Caki2 (cell line): ENCODE measurements around the gene TRIO. TPM values are rescaled to one million over a fixed set of nuclear protein-coding genes. Genes with fewer than 3 reads are reported as not detected.

Source experiments
- DNase-seq: peaks from one replicate; pipeline ENCODE4 v3.0.0-alpha.2; 2015; ENCODE audit warnings: low read depth
- in situ Hi-C: cut with HindIII; loops from 2 replicates; pipeline ENCODE4 v1.10.0; 2016; ENCODE audit warnings: low sequenced_read_pairs, low pct_unique_long_range_greater_than_20kb, mixed read lengths
- total RNA-seq: library from RNA; depleted of rRNA; stranded (reverse); fragments of >200 nt; shearing (Covaris generic); gene quantifications from 2 replicates; pipeline ENCODE4 v1.2.3, GENCODE V29; 2014; ENCODE audit warnings: low replicate concordance

Gene TRIO
- total RNA-seq, 1 experiment from 2014 or later, result 52.3 TPM

DNA sequence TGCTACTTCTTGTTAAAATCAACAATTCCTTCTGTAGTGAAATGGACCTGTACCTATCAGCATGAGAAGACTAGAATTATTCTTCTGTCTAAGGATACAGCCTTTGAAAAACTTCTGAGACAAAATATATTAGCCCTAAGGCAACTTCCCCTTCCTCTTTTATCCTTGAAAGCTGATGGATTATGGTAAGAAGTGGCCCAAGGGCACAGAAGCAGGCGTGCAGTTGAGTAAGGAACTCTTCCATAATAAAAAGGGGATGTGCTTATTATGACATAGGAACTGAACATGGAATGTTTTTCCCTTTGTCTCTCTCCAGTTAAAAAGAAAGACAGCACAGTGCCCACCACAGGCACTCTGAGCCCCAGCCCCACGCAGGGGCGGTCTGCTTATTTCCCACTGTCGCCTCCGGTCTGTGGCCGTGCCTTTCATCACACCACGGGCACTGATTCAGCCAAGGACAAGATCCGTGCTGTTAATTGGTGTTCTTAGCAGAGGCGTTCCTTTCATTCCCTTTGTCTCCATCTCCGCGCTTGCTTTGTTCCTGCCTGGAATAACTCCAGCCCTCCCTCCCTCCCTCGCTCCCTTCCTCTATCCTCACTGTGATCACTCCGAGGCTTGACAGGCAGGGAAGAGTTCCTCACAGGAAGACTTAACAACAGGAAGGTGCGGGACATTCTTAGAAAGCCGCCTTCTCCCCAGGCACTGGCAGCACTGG, 302.6 kb downstream of the TRIO start:
- no peak for DNase-seq
- in situ Hi-C loops, result no loop called here

DNA sequence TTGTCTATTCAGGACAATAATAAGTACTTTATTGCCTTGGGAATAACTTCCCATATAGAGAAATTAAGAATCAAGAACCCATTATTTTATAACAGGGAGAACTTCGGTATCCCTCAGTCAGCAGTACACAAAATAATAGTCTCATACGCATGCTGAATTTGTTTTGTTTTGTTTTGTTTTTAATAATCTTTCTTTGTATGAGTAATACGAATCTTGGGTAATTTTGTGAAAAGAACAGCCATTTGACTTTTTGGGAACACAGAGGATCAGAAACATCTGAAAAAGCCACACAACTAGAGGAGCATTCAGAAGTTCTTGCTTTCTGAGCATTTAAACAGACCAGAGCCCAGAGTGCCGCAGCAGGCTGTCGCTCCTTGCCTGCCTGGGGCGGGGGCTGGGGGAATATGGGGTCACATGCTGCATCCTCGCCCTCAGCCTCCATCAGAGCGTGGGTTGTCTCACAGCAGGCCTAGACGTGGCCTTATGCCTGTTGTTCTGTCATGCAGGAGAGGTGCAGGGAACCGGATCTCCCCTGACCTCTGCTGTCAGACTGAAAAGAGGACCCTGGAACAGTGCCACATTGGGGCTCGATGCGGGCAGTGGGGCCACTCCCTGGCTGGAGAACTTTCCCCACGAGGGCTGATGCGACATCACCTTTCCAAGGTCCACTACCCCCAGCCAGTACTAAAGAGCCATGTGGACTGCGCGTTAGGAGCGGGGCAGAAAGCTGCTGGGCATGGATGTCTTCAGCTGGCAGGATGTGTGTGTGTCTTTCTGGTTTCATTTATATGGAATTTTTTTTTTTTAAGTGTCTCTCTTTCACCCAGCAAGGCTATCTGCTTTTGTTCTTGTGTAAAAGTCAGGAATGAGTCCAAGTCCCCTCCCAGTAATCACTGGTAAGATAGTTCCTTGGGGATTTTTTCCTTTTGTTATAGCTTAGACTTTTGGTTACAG, 305.1 kb downstream of the TRIO start:
- peak; percentile 32 for DNase-seq
- in situ Hi-C loops, result no loop called here

DNA sequence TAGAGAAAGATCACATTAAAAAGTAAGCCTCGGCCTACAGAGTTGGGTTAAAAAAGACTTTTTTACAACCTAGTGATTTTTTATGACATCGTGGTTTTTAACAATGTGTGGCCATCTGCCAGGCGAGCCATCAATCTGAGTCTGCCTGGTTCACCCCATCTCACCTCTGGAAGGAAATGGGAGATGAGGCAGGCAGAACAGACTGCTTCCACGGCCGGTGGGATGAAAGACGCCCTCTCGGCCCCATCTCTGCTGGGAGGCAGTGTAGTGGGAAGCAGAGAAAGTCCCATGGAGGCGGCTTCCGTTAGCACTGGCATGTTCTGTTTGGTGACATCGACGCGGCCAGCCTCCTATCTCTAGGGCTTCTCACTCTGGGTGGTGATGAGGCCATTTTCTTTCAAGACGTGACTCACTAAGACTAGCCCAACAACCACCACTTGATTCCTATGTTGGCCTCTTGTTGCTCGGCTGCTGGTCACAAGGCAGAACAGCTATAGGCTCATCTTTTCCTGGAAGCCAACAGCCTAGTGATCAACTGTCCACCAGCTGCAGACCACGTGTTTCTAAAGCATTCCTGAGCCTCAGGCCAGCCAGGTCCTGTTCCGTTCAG, 306.0 kb downstream of the TRIO start:
- DNase-seq, result peak; percentile 45
- in situ Hi-C loops, result no loop called here

DNA sequence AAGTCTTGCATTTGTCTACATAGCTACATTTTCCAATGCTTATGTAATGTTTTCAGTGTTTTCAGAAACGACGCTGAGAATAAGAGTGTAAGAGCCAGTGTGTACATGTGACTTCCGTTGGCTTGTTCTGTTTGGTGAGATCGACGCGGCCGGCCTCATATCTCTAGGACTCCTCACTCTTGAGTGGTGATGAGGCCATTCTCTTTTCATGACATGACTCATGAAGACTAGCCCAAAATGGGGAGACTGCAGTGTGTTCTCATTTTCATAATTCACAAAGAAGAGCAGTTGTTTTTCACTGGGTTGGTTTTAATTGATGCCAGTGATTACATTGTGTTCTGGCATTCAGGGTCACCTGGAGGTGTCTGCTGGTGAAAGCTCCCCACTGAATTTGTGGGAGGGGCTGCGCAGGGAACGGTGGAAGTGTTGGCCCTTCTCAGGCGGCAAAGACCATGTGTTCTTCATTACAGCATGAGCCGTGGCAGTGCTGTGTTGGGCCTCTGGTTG, 306.9 kb downstream of the TRIO start:
- in situ Hi-C loops, result no loop called here
- no peak for DNase-seq

DNA sequence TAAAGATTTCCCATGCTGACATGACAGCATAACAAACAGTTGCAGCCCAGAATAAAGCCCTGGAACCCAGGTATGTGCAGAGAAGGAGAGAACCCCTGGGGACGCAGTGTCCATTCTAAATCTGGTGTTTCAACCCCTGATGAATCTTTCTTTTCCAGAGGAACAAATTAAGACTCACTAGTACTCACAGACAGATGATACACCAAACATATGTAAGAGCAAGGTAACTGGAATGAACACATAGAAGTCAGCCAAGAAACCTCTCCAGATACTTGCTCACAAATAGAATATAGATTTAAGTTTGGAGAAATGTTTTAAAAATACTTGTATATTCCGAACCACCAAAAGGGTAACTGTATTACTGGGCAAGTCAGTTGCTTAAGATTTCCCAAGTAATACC, 307.6 kb downstream of the TRIO start:
- no peak for DNase-seq
- in situ Hi-C loops, result no loop called here

DNA sequence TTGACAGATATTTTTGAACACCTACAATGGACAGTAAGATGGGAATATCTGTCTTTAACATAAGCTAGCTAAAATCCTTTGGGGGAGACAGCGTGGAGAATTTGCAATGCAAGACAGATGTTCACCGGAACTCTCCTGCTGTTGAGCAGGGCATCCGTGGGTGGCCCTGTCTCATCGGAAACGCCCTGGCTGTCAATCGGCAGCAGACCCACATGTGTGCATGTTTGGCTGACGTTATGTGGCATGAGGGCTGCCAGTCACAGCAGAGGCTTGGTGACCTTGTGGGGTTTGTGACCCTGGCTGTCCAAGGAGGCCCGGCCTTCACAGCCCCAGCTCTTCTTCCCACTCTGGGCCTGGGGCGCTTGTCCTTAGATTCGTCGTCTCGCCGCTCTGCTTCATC, 308.7 kb downstream of the TRIO start:
- DNase-seq, result no peak
- in situ Hi-C loops, result no loop called here

DNA sequence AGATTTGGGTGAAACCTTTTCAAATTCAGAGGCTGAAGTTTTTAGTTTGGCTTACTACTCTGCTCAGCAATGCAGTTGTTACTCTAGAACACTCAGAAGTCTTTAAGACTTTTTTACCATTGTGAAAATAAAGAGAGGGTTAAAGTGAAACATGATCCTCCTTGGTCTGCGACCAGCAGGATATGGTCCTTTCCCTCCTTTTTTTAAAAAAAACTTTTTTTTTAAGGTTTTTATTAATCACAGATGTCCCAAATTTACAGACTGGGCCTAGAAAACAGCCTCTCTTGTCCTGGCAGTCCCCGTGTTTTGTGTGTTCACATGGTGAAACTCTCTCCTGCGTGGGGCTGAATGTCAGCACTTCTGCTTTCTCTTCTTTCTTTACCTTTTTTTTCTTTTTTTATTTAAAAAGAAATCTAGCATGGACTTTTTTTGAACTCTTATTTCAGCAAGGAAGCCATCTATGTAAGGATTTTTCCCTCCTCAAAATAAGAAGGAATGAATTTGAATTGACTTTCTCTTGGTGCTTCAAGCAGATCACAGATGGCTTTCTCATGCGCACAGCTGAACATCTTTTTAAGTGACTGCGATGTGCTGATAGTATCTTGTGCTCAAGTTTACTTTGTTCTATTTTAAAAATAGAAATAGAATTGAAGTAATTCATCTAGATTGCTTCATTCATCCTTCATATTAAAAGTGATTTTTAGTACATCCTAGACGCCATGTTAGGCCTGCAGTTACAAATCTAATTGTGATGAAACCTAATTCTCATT, 309.7 kb downstream of the TRIO start:
- no peak for DNase-seq
- in situ Hi-C loops, result no loop called here

DNA sequence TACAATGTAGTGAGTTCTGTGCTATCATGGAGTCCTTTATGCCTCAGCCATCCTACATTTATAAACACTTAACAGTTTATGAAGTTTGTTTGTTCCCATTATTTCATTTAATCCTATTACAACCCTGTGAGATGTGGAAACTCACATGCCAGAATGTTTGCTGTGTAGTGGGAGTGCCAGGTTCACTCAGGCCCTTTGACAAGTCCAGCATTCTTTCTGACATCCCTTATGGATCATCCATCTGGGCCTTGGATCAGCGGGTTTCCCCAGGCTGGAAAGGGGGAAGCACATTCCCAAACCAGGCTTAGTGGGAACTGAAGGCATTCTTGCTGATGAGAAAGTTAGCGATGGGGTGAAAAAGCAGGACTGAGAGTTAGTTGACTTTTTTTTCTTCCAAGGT, 310.3 kb downstream of the TRIO start:
- DNase-seq, result no peak
- in situ Hi-C loops, result no loop called here

DNA sequence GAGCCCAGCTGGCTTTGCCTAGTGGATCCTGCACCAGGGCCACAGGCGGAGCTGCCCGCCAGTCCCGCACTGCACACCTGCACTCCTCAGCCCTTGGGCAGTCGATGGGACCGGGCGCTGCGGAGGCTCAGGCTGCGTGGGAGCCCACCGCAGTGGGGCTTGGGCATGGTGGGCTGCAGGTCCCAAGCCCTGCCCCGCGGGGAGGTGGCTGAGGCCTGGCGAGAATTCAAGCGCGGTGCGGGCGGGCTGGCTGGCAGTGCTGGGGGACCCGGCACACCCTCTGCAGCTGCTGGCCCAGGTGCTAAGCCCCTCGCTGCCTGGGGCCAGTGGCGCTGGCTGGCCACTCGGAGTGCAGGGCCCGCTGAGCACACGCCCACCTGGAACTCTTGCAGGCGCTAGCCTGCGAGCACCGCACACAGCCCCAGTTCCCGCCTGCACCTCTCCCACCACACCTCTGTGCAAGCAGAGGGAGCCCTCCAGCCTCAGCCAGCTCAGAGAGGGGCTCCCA, 312.7 kb downstream of the TRIO start:
- in situ Hi-C loops, result no loop called here
- no peak for DNase-seq

DNA sequence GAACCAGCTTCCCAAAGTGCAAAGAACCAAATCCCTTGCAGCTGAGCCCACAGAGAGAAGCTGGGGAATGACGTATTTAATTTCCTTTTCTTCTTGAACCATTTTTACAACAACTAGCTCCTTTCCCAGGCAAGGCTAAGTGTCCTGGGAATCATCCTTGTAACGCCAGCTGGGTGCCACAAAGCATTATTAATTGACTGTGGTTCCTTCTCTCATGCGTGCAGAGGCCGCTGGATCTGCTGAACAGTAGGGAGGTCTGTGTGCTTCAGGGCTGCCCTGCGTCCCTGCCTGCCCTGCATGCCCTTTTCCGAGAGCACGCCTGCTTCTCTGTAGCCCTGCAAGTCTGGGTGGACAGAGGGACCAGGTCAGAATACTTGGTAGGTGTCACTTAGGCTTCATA, 314.3 kb downstream of the TRIO start:
- DNase-seq, result no peak
- in situ Hi-C loops, result no loop called here

DNA sequence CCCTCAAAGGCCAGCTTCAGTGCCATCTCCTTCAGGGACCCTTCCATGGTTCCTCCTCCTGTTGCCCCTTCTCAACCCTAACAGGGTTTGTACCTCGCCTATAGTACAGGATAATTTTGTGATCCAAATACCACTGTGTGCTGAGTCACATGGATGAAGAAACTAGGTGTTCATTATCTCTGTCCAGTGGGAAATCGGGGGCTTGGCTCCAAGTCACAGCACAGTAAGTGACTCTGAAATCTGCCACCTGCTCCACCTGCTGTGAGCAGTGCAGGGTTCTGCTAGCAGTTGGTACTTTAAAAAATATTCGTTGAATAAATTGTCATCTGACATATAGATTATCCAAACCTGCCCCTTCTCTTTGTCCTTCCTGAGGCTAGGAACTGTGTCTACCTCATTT, 315.3 kb downstream of the TRIO start:
- in situ Hi-C loops, result no loop called here
- DNase-seq, result no peak

DNA sequence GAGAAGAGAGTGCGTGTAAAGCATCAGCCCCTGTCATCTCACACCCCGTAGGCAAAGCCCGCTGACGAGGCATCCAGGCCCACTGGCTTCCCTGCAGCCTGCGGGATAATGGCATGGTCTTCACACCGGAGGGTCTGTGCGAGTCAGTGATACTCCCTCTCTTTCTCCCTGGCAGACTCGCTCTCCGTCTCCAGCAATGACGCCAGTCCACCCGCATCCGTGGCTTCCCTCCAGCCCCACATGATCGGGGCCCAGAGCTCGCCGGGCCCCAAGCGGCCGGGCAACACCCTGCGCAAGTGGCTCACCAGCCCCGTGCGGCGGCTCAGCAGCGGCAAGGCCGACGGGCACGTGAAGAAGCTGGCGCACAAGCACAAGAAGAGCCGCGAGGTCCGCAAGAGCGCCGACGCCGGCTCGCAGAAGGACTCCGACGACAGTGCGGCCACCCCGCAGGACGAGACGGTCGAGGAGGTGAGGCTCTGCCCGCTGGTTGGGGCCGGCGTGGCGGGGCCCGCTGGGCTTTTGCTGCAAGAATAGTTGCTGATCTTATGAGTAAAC, 317.8 kb downstream of the TRIO start:
- DNase-seq, result no peak
- in situ Hi-C loops, result no loop called here

DNA sequence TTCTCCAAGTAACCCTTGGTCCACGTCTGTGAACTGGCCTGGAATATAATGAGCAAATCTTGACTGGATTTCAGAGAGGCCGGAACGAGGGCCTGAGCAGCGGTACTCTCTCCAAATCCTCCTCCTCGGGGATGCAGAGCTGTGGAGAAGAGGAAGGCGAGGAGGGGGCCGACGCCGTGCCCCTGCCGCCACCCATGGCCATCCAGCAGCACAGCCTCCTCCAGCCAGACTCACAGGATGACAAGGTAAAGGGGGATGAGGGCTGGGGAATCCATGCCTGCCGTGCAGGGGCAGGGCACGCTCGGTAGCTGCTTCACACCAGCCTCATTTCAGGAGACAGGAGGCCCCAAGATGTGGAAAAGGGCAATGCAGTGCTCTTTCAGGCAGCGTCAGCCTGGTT, 319.5 kb downstream of the TRIO start:
- in situ Hi-C loops, result no loop called here
- DNase-seq, result no peak

DNA sequence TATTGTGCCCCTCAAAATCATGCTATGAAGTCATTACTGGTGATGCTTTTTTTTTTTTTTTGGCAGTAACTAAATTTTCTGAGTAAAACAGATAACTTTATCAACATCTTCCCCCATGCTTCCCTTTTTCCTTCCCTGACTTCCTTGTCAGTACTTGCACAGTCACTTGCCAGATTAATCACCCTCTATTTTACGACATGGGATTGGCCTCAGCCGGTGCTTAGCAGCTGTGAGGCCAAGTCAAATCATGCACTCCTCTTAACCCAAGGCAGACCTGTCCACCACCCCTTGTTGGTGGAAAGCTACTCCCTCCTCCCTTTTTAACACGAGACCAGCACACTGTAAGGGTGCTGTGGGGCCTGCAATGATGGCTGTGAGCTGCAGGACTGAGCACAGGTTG, 320.5 kb downstream of the TRIO start:
- in situ Hi-C loops, result no loop called here
- DNase-seq, result peak; percentile 56

DNA sequence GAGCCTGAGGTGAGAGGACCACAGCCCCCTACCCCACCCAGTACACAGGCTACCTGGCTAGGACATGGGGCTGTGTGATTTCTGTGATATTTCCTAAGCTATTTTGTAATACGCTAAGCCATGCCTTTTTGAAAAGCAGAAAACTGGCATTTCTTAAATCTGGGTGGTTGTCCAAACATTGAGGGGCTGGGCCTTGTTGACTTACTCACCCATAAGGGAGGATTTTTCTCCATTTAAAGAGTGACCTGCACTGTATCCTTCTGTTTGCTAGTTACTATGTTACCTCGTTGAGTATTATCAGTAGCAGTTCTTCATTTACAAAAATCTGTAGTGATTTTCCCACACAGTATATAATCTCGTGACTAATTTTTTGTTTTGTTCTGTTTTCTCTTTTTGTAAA, 321.0 kb downstream of the TRIO start:
- no peak for DNase-seq
- in situ Hi-C loops, result no loop called here

DNA sequence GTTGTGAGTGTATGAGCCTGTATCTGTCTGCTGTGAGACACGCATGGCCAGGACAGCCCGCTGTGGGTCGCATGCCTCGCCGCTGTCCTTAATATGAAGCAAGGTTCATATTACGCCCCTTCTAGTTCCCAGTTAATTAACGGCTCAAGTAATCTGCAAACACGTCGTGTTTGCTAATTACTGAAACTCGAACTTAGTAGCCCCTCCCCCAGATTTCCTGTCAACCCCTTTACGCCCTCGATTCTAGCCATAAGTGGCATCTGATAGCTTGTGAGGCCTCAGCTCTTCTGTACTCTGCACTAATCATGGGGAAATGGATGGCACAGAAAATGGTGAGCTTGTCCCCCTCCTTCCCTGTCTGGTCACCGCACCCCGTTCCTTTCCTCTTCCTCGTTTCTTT, 321.5 kb downstream of the TRIO start:
- in situ Hi-C loops, result no loop called here
- DNase-seq, result no peak

DNA sequence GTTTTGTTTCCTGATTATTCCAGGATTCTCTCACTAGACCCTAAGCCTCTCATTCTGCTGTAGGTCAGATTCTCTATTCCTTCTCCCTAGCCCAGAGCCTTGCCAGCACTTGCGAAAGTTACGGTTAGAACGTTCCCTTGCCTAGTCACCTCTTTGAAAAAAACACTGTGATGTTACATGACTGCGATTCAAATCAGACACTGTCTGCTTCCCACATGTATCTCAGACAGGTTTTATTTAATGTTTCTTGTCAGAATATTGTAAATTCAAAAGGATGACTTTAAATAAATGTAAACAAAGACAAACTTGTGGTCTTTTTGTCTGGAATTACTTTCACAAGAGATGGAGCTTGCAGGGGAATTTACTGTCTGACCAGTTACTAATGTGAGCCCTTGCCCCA, 322.0 kb downstream of the TRIO start:
- no peak for DNase-seq
- in situ Hi-C loops, result no loop called here

DNA sequence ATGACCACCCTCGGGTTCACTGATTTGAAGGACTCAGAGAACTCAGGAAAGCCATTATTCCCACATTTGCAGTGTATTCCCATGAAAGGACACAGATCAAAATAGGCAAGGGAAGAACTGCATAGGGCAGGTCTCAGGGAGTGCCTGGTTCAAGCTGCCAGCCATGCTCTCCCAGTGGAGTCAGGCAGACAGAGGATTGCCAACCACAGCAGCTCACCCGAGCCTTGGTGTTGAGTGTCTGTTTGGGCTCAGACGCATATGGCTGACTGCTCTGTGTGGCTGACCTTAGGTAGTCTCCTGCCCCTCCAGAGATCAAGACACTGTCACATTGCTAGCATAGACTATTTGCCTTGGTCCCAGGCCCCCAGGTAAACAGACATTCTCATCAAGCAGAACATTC, 322.6 kb downstream of the TRIO start:
- DNase-seq, result no peak
- in situ Hi-C loops, result no loop called here
